HG02642 (cell line): Measurements from ENCODE around the gene KANTR.
"Not testable (repeated sequence)": the region's sequence is repeated elsewhere in the genome, so short reads cannot be mapped to it uniquely, and the experiment has no call there.

Experiments
- ATAC-seq: cut with Tn5 transposase; IDR thresholded peaks from one replicate; pipeline ENCODE4 v1.9.1; 2021; ENCODE audit warnings: mild to moderate bottlenecking; ENCODE audit not compliant: unreplicated experiment, poor library complexity

The KANTR gene

GRCh38 chrX:53122013-53122412 is 28.1 kb downstream of the KANTR start:
- ATAC-seq, result no peak

- no peak for ATAC-seq
These were observed 31.6 kb downstream of the KANTR start for GRCh38 chrX:53125506-53125905.

- ATAC-seq, result no peak
These were observed 32.4 kb downstream of the KANTR start for GRCh38 chrX:53126377-53126776.

GRCh38 chrX:53128097-53128749 is 34.3 kb downstream of the KANTR start:
- no peak for ATAC-seq

GRCh38 chrX:53133400-53133799 is 39.5 kb downstream of the KANTR start:
- no peak for ATAC-seq

GRCh38 chrX:53135581-53135980 is 41.6 kb downstream of the KANTR start:
- ATAC-seq, result no peak

GRCh38 chrX:53153581-53153980 is 59.6 kb downstream of the KANTR start:
- ATAC-seq, result no peak

GRCh38 chrX:53155512-53156206 is 61.7 kb downstream of the KANTR start:
- no peak for ATAC-seq

- ATAC-seq, result no peak
These were observed 62.3 kb downstream of the KANTR start for GRCh38 chrX:53156207-53156596.

GRCh38 chrX:53159184-53159583 is 65.2 kb downstream of the KANTR start:
- no peak for ATAC-seq

- ATAC-seq, result no peak
These were observed 66.5 kb downstream of the KANTR start for GRCh38 chrX:53160297-53160983.

- no peak for ATAC-seq
These were observed 69.5 kb downstream of the KANTR start for GRCh38 chrX:53163436-53163835.

GRCh38 chrX:53164566-53164965 is 70.6 kb downstream of the KANTR start:
- ATAC-seq, result not testable (repeated sequence)

- ATAC-seq, result no peak
These were observed 72.2 kb downstream of the KANTR start for GRCh38 chrX:53166103-53166502.

GRCh38 chrX:53171356-53171755 is 77.4 kb downstream of the KANTR start:
- no peak for ATAC-seq
